Epithelial cell of esophagus (primary cell): Measurements from ENCODE around the gene KRTAP17-1.
A peak's percentile ranks its signal among the peaks of the same experiment; 100 is the strongest.

ENCODE experiments used
- DNase-seq: peaks from one replicate; pipeline ENCODE4 v3.0.0; 2010; ENCODE audit warnings: low read depth
- H3K4me3 ChIP-seq: 2 replicates; pipeline ENCODE4 v1.5.1; 2011; ENCODE audit warnings: mild to moderate bottlenecking, low read length, control low read depth
- CTCF ChIP-seq: IDR thresholded peaks from 2 replicates; pipeline ENCODE4 v1.5.1; 2011; ENCODE audit warnings: low read depth, mild to moderate bottlenecking, low read length, control low read depth, inconsistent platforms; ENCODE audit not compliant: insufficient read depth; ENCODE audit errors: missing control alignments

KRTAP17-1 gene

GRCh38 chr17:41331606-41332005, 16.1 kb upstream of the KRTAP17-1 start:
- TF ChIP-seq CTCF: no peak
- no peak overlapping the region for H3K4me3 ChIP-seq
- no peak for DNase-seq

- peak; percentile 89 for TF ChIP-seq CTCF
- peak; percentile 72 for DNase-seq
- H3K4me3 ChIP-seq: no peak overlapping the region
These were observed 13.9 kb upstream of the KRTAP17-1 start for GRCh38 chr17:41329279-41329948.

- TF ChIP-seq CTCF: no peak
- no peak for DNase-seq
- no peak overlapping the region for H3K4me3 ChIP-seq
These were observed 12.7 kb upstream of the KRTAP17-1 start for GRCh38 chr17:41328207-41328606.

- no peak for TF ChIP-seq CTCF
- H3K4me3 ChIP-seq: no peak overlapping the region
- no peak for DNase-seq
These were observed 12.1 kb upstream of the KRTAP17-1 start for GRCh38 chr17:41327411-41328120.

- no peak for DNase-seq
- H3K4me3 ChIP-seq: no peak overlapping the region
- TF ChIP-seq CTCF: no peak
These were observed 10.9 kb upstream of the KRTAP17-1 start for GRCh38 chr17:41326173-41327145.

- no peak for DNase-seq
- TF ChIP-seq CTCF: no peak
- H3K4me3 ChIP-seq: no peak overlapping the region
These were observed 10.1 kb upstream of the KRTAP17-1 start for GRCh38 chr17:41325611-41326010.
